Endometrial microvascular endothelial cells (primary cell): ENCODE data around the gene FBXO3. TPM values are rescaled to one million over a fixed set of nuclear protein-coding genes. Genes with fewer than 3 reads are reported as not detected.
"Not testable (repeated sequence)": the region's sequence is repeated elsewhere in the genome, so short reads cannot be mapped to it uniquely, and the experiment has no call there.

Experiments used
- in situ Hi-C: cut with HindIII; loops from 2 replicates; pipeline ENCODE4 v1.10.0; 2017; ENCODE audit warnings: low sequenced_read_pairs, low pct_unique_long_range_greater_than_20kb; ENCODE audit errors: inconsistent ontology term
- total RNA-seq: library from RNA; depleted of rRNA; stranded (reverse); fragments of >200 nt; gene quantifications from one replicate; pipeline ENCODE4 v1.2.3, GENCODE V29; 2015; ENCODE audit errors: inconsistent ontology term

The FBXO3 gene
- total RNA-seq, 1 donor from 2014 or later, result 38.1 TPM

GRCh38 chr11:33734441-33735270 is 39.7 kb downstream of the FBXO3 start:
- in situ Hi-C loops, result no loop called here

DNA sequence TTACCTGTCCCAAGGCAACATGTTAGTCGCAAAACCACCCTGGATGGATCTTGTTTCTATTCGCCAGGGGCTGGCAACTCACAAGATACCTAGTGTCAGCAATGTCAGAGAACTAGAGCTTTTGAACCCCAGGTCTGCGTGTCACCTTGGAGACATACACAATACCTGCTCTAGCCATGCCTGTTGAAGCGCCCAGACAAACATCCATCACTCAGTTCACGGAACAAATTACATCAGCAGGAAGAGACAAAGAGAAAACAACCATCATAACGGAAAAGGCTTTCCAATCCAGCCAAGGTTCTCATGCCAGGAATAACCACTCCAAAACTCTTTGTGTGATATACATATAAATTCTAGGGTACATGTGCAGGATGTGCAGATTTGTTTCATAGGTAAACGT is 40.3 kb downstream of the FBXO3 start:
- in situ Hi-C loops, result no loop called here

DNA sequence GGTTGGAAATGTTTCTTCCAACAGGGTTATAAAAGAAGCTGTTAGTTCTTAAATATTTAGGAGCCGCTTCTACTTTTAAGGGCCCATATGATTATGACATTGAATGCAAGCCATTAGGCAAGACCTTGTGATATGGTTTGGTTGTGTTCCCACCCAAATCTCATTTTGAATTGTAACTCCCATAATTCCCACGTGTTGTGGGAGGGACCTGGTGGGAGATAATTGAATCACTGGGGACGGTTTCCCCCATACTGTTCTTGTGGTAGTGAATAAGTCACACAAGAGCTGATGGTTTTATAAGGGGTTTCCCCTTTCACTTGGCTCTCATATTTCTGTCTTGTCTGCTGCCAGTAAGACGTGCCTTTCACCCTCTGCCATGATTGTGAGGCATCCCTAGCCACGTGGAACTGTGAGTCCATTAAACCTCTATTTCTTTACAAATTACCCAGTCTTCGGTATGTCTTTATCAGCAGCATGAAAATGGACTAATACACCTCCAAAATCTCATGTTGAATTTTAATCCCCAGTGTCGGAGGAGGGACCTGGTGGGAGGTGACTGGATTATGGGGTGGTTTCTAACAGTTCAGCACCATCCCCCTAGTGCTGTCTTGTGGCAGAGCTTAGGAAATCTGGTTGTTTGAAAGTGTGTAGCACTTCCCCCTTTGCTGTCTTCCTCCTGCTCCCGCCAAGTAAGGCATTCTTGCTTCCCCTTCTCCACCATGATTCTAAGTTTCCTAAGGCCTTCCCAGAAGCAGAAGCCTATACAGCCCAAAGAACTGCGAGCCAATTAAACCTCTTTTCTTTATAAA is 42.4 kb downstream of the FBXO3 start:
- in situ Hi-C loops, result no loop called here

- in situ Hi-C loops, result no loop called here
Observed at GRCh38 chr11:33730716-33731115, 43.6 kb downstream of the FBXO3 start.

- in situ Hi-C loops, result not testable (repeated sequence)
Observed at GRCh38 chr11:33729072-33729664, 45.2 kb downstream of the FBXO3 start.

DNA sequence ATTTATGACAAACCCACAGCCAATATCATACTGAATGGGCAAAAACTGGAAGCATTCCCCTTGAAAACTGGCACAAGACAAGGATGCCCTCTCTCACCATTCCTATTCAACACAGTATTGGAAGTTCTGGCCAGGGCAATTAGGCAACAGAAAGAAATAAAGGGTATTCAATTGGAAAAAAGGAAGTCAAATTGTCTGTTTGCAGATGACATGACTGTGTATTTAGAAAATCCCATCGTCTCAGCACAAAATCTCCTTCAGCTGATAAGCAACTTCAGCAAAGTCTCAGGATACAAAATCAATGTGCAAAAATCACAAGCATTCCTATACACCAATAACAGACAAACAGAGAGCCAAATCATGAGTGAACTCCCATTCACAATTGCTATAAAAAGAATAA is 46.8 kb downstream of the FBXO3 start:
- in situ Hi-C loops, result not testable (repeated sequence)

DNA sequence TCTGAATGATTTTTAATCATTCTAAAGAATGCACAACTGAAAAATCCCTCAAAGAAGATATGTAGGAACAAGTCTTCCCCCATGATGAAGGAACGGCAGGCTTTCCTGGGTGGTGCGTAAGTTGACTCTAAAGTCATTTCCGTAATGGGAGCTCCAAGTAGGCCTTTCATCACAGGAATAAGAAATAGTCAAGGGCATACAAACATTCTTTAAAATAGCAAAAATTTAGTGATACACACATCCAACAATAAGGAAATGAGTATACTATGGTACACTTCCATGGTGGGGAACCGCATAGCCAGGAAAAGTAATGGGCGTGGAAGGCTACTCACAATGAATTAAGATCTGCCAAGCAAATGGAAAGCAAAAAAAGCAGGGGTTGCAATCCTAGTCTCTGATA is 48.8 kb downstream of the FBXO3 start:
- in situ Hi-C loops, result no loop called here

DNA sequence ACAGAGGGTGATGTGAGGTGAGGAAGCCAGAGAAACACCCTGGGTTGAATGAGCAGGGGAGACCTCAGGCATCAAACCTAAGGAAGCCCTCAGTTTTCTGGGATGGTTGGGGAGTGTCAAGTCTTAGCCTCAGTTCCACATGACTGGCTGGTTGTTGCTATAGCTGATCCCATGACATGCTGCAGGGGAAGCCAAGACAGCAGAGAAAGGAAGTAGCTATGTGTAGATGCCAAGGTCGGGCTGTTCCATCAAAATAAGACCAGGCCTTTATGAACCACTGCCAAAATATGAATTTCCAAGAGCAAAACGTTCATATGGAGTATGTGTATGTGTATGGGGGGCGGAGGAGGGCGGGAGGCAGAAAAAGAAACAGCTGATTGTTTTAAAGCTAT is 49.7 kb downstream of the FBXO3 start:
- in situ Hi-C loops, result loop anchor here (25.0 kb wide), 1 partner anchor 362 kb away; no protein-coding TSS in a partner anchor

- in situ Hi-C loops, result loop anchor here (25.0 kb wide), 1 partner anchor 361 kb away; no protein-coding TSS in a partner anchor
Observed at GRCh38 chr11:33723238-33723881, 51.0 kb downstream of the FBXO3 start.

DNA sequence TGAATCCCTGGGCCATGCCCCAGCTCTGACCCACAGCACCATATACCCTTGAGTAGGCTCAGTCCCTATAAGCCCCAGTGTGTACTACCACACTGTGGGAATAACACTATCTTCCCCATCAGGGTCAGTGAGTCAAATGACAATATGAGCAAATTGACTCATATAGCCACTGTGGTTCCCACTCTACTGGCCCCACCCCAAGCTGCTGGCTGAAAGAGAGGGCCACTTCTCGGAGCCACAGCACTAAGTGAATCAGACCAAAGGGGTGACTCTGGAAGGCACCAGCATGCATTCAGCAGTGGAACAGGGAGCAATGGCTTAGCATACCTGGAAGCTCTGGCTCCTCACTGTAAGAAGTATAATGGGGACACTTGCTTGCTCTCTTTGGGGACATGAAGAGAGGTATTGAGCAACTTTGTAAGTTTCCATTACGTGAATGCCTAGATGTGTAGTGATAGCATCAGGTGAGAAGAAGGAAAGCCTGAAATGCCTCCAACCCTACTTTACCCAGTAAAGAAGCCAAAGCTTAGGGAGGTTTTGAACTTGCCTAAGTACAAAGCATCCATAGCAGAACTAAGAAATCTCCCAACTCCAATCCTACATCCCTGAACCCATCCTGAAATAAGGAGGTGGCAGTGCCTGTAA is 51.6 kb downstream of the FBXO3 start:
- in situ Hi-C loops, result loop anchor here (25.0 kb wide), 1 partner anchor 360 kb away; no protein-coding TSS in a partner anchor

- in situ Hi-C loops, result loop anchor here (25.0 kb wide), 1 partner anchor 360 kb away; no protein-coding TSS in a partner anchor
Observed at GRCh38 chr11:33721984-33722383, 52.3 kb downstream of the FBXO3 start.

- in situ Hi-C loops, result loop anchor here (25.0 kb wide), 1 partner anchor 359 kb away; no protein-coding TSS in a partner anchor
Observed at GRCh38 chr11:33721426-33721825, 52.9 kb downstream of the FBXO3 start.

DNA sequence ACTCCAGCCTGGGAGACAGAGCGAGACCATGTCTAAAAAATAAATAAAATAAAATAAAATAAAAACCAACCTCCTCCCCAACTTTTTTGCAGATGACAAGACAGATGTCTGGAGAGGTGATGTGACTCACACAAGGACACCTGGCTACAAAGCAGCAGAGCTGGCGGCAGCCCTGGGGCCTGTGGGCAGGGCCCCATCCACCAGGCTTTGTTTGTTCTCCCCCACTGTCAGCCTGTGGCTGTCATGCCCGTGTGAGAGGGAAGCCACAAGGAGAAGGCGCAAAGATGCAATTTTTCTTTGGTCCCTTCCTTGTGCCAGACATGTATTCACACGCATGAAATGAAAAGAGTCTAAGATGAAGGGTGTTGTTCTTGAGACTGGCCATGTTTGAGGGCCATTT is 54.7 kb downstream of the FBXO3 start:
- in situ Hi-C loops, result loop anchor here (25.0 kb wide), 1 partner anchor 357 kb away; no protein-coding TSS in a partner anchor

DNA sequence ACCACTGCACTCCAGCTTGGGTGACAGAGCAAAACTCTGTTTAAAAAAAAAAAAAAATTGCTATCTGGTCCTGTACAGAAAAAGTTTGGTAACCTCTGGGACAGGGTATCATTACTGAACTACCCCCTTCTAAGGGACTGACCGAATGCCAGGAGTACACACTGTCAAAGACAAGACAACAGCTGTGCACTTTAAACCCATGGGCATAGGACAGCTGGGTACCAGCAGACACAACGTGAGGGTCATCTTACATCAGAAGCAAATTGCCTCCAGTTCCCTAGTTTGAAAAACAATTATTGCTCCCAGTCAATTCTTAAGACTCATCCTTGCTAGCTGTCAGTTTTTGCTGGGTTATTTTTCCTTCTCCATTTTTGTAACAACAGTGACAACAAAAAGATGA is 55.9 kb downstream of the FBXO3 start:
- in situ Hi-C loops, result loop anchor here (25.0 kb wide), 1 partner anchor 356 kb away; no protein-coding TSS in a partner anchor

- in situ Hi-C loops, result loop anchor here (25.0 kb wide), 1 partner anchor 354 kb away; no protein-coding TSS in a partner anchor
Observed at GRCh38 chr11:33716243-33716642, 58.1 kb downstream of the FBXO3 start.

GRCh38 chr11:33713856-33714398 is 60.4 kb downstream of the FBXO3 start:
- in situ Hi-C loops, result loop anchor here (25.0 kb wide), 1 partner anchor 352 kb away; no protein-coding TSS in a partner anchor

DNA sequence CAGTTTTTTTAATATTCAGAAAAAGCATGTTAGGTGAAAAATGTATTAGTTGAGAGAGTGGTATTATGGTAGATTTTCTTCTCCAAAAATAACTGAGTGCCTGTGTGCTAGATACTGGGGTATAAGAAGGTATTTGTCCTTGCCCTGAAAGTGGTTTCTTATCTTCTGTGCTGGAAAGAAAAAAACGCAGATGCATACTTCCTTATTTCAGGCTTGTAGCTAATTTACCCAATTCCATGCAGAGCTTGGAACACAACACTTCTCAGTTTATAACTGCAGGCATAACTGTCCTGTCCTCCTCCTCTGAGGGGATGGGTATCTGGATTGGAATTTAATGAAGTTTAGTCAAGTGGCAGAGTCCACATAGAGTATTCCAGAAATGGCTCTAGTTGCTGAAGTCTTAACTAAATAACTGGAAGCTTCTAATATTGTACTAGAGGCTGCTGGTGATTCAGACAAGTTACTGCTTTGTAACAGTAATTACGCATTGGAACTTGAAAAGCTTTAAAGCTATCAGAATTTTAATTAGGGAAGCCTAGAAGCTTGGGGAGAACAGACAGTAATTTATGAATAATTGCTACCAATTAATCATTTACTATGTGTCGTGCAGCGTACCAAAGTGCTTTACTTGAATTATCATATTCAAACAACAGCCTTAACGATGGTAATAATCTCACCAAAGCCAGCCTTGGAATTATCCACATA is 61.0 kb downstream of the FBXO3 start:
- in situ Hi-C loops, result loop anchor here (25.0 kb wide), 1 partner anchor 351 kb away; no protein-coding TSS in a partner anchor
